A549 treated with AZD2906 at 1 μM for 4 hours (cell line): ENCODE data around the gene NOD2. TPM values are rescaled to one million over a fixed set of nuclear protein-coding genes. Genes with fewer than 3 reads are reported as not detected.

ENCODE experiments used
- total RNA-seq: library from RNA; stranded (reverse); fragments of 200-300 nt; extraction: Qiagen RNA extraction; gene quantifications from 5 replicates; pipeline ENCODE4 v1.2.3, GENCODE V29; 2022

NOD2 gene
- 0.02 TPM in 1 of 5 replicates, not detected in the others for total RNA-seq

DNA sequence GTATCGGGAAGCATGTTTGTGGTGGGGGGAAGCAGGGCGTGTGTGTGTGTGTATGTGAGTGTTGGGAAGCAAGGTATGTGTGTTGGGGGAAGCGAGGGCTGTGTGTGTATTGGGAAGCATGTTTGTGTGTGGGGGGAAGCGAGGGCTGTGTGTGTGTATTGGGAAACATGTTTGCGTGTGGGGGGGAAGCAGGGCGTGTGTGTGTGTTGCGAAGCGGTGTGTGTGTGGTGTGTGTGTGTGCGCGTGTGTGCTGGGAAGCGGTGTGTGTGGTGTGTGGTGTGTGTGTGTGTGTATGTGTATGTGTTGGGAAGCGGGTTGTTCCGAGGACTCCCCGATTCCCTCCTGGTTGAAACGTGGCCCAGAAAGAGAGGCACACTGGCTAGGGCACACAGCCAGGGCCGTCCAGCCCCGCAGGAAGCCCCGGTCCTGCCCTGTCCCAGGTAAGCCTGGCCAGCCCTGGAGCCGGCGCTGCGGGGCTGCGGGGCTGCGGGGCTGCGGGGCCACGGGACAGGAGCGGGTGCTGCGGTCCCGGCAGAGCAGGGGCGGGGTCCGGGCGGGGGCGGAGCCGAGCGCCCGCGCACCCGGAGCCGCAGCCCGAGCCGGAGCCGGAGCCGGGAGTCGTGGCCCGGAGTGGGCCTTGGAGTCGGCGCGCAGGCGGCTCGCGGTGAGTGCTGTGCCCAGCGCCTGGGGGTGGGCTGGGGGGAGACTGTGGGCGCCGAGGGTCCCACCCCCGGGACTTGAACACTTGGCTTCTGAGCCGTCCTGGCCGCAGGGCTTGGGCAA lies at the start of gene NOD2:
TSS of gene NOD2 (plus strand) at position 608 of the 783 bp plus-strand sequence. CDS start 5,890 bp downstream, outside the sequence.

DNA sequence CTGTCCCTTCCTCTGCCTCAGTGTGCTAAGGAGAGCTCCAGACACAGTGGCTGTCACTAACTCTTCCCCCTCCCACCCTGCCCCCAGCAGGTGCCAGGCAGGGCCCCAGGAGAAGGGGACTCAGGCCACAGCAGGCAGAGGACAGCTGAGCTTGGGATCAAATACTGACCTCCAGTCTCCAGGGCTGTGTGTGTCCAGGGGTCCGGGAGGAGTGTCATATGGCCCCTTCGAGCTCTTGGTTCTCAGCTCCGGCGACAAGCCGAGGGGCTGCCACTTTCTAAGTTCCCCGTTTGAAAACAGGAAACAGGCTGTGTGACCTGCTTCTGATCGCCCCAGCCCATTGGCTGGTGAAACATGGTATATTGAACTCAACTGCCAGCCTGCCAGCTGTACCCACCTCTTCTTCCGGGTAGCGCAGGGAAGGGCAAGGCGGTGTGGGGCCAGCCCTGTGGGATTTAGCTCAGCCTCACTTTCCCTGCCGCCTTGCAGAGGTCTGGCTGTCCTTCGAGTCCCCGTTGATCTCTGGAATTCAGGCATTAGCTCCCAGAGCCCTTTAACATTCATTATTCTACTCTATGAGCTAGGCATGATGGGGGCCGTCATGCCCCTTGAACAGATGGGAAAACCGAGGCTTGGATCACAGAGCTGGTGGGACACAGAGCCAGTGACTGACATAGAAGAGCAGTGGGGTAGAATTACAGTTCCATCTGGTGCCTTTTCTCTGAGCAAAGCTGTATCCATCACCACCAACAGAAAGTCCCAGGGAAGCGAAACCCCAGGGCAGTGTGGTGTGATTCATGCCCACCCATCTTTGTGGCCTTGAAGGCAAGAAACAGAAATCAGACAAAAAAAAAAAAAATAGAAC lies 12.2 kb upstream of the NOD2 start, which contains the start of gene SNX20:
TSS of gene SNX20 (minus strand) at position 292 of the 865 bp plus-strand sequence. CDS start 3,786 bp downstream, outside the sequence.

DNA sequence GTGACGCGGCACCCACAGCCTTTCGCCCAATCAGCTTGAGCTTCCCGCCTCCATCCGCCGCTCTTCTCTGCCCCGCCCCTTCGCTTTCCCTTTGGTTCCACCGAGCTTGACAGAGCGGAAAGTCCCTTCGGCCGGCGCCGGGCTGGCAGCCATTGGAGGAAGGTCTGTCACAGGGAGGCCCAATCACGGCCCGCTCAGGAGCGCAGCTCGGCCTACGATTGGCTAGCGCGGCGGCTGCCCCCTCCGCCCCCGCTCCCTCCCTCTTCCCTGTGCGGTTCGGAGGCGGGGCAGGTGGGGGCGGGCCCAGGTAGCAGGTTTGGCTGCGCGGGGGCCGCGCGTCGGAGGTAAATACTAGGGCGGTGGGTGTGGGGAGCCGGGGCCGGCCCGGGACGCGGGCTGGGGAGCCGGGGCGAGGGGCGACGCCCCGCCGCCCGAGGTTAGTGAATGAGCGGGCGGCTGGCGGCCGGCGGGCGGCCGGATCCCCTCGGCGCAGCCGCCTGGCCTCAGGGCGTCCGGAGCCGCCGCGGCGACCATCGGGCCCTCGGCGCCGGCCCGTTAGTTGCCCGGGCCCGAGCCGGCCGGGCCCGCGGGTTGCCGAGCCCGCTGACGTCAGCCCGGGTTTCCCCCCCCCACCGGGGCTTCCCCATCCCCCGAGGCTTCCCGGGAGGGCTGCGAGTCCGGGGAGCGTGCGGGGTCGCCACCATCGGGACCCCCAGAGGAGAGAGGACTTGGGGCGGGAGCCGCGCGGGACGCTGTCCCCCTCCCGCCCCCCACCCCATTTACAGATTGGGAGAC lies 48.6 kb downstream of the NOD2 start, which contains the start of gene CYLD:
TSS of gene CYLD (plus strand) at position 306 of the 795 bp plus-strand sequence. CDS start 7,613 bp downstream, outside the sequence.

Other genes starting within 250 kb of the NOD2 start
- gene NKD1, start 145.2 kb upstream of the NOD2 start, total RNA-seq, result 0.20 to 0.65 TPM (median 0.30 TPM) in 5 replicates
- gene SNX20, start 12.3 kb upstream of the NOD2 start, total RNA-seq, result not detected in 5 replicates
- gene CYLD, start 48.5 kb downstream of the NOD2 start, total RNA-seq, result 10.2 to 16.6 TPM (median 11.4 TPM) in 5 replicates